OCI-LY1 (cell line): ENCODE measurements around the gene TSKS.

Source experiments
- H2AFZ ChIP-seq: fragments of 200-600 bp; sonication (generic), shearing (Covaris generic); 2 replicates; pipeline ENCODE4 v1.6.0; 2014; ENCODE audit warnings: antibody characterized with exemption, mild to moderate bottlenecking, low read length
- H3F3A ChIP-seq: fragments of 200-600 bp; sonication (generic), shearing (Covaris generic); 2 replicates; pipeline ENCODE4 v1.6.0; 2014; ENCODE audit warnings: mild to moderate bottlenecking, antibody characterized with exemption, low read length, moderate library complexity; ENCODE audit not compliant: insufficient read depth
- H3K27ac ChIP-seq: fragments of 200-600 bp; sonication (generic); 2 replicates; pipeline ENCODE4 v1.5.1; 2014; ENCODE audit warnings: low read length, mixed run types, mild to moderate bottlenecking, low read depth; ENCODE audit not compliant: poor library complexity, severe bottlenecking
- H3K27me3 ChIP-seq: fragments of 200-600 bp; sonication (generic); 2 replicates; pipeline ENCODE4 v1.6.0; 2014; ENCODE audit warnings: antibody characterized with exemption, mild to moderate bottlenecking, low read length, moderate library complexity; ENCODE audit not compliant: insufficient read depth
- H3K36me3 ChIP-seq: fragments of 200-600 bp; sonication (generic); 2 replicates; pipeline ENCODE4 v1.6.1; 2014; ENCODE audit warnings: mild to moderate bottlenecking, antibody characterized with exemption, low read length, moderate library complexity, mixed read lengths; ENCODE audit not compliant: insufficient read depth
- H3K4me1 ChIP-seq: fragments of 200-600 bp; sonication (generic); 2 replicates; pipeline ENCODE4 v1.5.1; 2014; ENCODE audit warnings: mild to moderate bottlenecking, low read length, moderate library complexity; ENCODE audit not compliant: insufficient read depth, severe bottlenecking
- H3K4me2 ChIP-seq: fragments of 200-600 bp; sonication (generic), shearing (Covaris generic); 2 replicates; pipeline ENCODE4 v1.6.1; 2014; ENCODE audit warnings: low read length
- H3K4me3 ChIP-seq: fragments of 200-600 bp; sonication (generic); 2 replicates; pipeline ENCODE4 v1.5.1; 2014; ENCODE audit warnings: low read length, low read depth, mild to moderate bottlenecking, mixed read lengths; ENCODE audit not compliant: poor library complexity, severe bottlenecking
- H3K79me2 ChIP-seq: fragments of 200-600 bp; shearing (Covaris generic); 2 replicates; pipeline ENCODE4 v1.6.1; 2016; ENCODE audit warnings: mixed run types, low read length, mixed read lengths; ENCODE audit not compliant: insufficient read depth
- H3K9ac ChIP-seq: fragments of 200-600 bp; sonication (generic), shearing (Covaris generic); 2 replicates; pipeline ENCODE4 v1.6.1; 2014; ENCODE audit warnings: mild to moderate bottlenecking, low read length, mixed read lengths
- H3K9me2 ChIP-seq: fragments of 200-600 bp; sonication (generic), shearing (Covaris generic); 2 replicates; pipeline ENCODE4 v1.6.1; 2014; ENCODE audit warnings: low read depth, mild to moderate bottlenecking, low read length, mixed read lengths
- H3K9me3 ChIP-seq: fragments of 200-600 bp; shearing (Covaris generic); 2 replicates; pipeline ENCODE4 v1.6.1; 2014; ENCODE audit warnings: low read length, mixed read lengths
- H4K20me1 ChIP-seq: fragments of 200-600 bp; sonication (generic), shearing (Covaris generic); 2 replicates; pipeline ENCODE4 v1.6.0; 2016; ENCODE audit warnings: mild to moderate bottlenecking, low read length; ENCODE audit not compliant: insufficient read depth
- EZH2 ChIP-seq: fragments of 200-600 bp; sonication (generic), shearing (Covaris generic); IDR thresholded peaks from 2 replicates; pipeline ENCODE4 v1.8.0; 2017; ENCODE audit warnings: borderline replicate concordance, mixed run types, mild to moderate bottlenecking, antibody characterized with exemption, low read length, moderate library complexity, mixed read lengths
- TF ChIP-seq, protein P1 (sequence below): fragments of 200-600 bp; sonication (generic), shearing (Covaris generic); IDR thresholded peaks from 2 replicates; pipeline ENCODE4 v1.5.1; 2017; ENCODE audit warnings: mild to moderate bottlenecking, antibody characterized with exemption, low read length, moderate library complexity, mixed read lengths

Gene TSKS

DNA sequence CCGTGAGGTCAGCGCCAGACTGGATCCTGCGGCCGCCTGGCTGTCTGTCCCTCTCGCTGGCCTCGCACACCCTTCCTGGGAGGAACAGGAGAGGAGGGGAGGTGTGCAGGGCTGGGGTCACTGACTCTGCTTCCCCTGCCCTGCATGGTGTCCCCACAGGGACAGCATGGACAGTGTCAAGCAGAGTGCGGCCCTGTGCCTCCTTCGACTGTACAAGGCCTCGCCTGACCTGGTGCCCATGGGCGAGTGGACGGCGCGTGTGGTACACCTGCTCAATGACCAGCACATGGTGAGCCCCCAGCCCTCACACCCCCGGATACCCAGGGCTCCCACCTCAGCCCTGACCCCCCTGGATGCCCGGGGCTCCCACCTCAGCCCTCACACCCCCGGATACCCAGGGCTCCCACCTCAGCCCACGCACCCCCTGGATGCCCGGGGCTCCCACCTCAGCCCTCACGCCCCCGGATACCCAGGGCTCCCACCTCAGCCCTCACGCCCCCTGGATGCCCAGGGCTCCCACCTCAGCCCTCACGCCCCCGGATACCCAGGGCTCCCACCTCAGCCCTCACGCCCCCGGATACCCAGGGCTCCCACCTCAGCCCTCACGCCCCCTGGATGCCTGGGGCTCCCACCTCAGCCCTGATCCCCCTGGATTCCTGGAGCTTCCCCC lies 28.8 kb upstream of the TSKS start:
- H3K36me3 ChIP-seq: peaks cover 78% of the 10 kb centered on the region
- TF ChIP-seq EZH2: no peak
- TF ChIP-seq, protein P1, sequence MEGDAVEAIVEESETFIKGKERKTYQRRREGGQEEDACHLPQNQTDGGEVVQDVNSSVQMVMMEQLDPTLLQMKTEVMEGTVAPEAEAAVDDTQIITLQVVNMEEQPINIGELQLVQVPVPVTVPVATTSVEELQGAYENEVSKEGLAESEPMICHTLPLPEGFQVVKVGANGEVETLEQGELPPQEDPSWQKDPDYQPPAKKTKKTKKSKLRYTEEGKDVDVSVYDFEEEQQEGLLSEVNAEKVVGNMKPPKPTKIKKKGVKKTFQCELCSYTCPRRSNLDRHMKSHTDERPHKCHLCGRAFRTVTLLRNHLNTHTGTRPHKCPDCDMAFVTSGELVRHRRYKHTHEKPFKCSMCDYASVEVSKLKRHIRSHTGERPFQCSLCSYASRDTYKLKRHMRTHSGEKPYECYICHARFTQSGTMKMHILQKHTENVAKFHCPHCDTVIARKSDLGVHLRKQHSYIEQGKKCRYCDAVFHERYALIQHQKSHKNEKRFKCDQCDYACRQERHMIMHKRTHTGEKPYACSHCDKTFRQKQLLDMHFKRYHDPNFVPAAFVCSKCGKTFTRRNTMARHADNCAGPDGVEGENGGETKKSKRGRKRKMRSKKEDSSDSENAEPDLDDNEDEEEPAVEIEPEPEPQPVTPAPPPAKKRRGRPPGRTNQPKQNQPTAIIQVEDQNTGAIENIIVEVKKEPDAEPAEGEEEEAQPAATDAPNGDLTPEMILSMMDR: no peak

DNA sequence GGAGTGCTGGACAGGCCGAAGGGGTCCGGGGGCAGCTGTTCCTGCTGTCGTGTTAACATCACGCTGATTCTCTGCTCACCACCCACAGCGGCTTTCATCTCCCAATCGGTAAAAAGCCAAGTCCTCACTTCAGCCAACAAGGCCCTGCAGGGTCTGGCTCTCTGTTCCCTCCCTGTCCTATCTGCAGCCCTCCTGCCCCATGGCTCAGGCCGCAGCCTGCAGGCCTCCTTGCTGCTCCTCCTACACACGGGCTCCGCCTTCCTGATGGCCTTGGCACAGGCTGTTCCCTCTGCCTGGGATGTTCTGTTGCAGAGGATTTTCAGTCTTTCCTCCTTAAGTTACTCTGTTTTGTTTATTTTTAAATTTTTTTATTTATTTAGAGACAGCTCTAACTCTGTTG lies 27.8 kb upstream of the TSKS start:
- Histone ChIP-seq H2AFZ (no peak overlapping the region), H3F3A (no peaks in the 10 kb centered on the region), H3K9ac (no peak overlapping the region), H3K27ac (no peak overlapping the region), H3K4me3 (no peak overlapping the region), H3K4me1 (no peaks in the 10 kb centered on the region), H3K27me3 (no peaks in the 10 kb centered on the region), H3K9me3 (no peaks in the 10 kb centered on the region), H3K9me2 (no peaks in the 10 kb centered on the region), H4K20me1 (no peaks in the 10 kb centered on the region), H3K36me3 (peaks cover 72% of the 10 kb centered on the region), H3K79me2 (no peaks in the 10 kb centered on the region), H3K4me2 (no peak overlapping the region)
- TF ChIP-seq EZH2: no peak

More for the DNA sequence above, 28.8 kb upstream of the TSKS start:
- Histone ChIP-seq H3K27ac (no peak overlapping the region), H3K4me2 (no peak overlapping the region), H2AFZ (no peak overlapping the region), H3K9ac (no peak overlapping the region), H3K9me2 (no peaks in the 10 kb centered on the region), H3K79me2 (no peaks in the 10 kb centered on the region), H3K27me3 (no peaks in the 10 kb centered on the region), H3F3A (no peaks in the 10 kb centered on the region), H3K4me1 (no peaks in the 10 kb centered on the region), H3K9me3 (no peaks in the 10 kb centered on the region), H3K4me3 (no peak overlapping the region), H4K20me1 (no peaks in the 10 kb centered on the region)

DNA sequence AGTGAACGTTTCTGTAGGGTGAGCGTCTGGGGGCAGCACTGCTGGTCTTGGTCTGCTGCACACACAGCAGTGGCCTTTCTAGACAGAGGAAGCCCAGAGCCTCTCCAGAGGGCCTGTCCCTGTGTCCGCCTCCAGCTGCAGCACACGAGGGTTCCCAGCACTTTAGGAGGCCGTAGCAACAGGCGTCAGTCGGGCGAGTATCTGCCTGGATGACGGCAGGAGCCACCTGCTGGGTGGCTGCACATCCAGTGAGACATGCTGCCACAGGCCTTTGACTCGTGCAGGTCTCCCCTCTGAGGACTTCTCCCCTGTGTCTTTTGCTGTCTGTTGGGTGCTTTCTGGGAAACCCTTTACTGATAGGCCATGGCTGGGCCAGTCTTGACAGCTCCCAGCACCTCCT lies 25.8 kb upstream of the TSKS start:
- Histone ChIP-seq H3K9me3 (no peaks in the 10 kb centered on the region), H3K9ac (no peak overlapping the region), H3K4me1 (no peaks in the 10 kb centered on the region), H3K79me2 (no peaks in the 10 kb centered on the region), H3F3A (no peaks in the 10 kb centered on the region), H3K27me3 (no peaks in the 10 kb centered on the region), H3K4me3 (no peak overlapping the region), H4K20me1 (no peaks in the 10 kb centered on the region), H2AFZ (no peak overlapping the region), H3K4me2 (no peak overlapping the region), H3K36me3 (peaks cover 71% of the 10 kb centered on the region), H3K9me2 (no peaks in the 10 kb centered on the region), H3K27ac (no peak overlapping the region)
- TF ChIP-seq, protein P1: no peak
- TF ChIP-seq EZH2: no peak

DNA sequence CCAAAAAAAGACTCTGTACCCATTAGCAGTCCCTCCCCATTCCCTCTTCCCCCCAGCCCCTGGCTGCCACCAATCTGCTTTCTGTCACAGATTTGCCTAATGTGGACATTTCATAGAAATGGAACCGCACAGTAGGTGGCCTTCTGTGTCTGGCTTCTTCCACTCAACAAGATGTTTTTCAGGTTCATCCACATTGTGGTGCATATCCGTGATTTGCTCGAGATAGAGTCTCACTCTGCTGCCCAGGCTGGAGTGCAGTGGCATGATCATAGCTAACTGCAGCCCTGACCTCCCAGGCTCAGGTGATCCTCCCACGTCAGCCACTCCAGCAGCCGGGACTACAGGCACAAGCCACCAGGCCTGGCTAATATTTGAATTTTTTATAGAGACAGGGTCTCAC lies 24.6 kb upstream of the TSKS start:
- Histone ChIP-seq H3K27ac (no peak overlapping the region), H3K79me2 (no peaks in the 10 kb centered on the region), H3K9me3 (no peaks in the 10 kb centered on the region), H3K4me1 (no peaks in the 10 kb centered on the region), H3K9ac (no peak overlapping the region), H3K36me3 (peaks cover 73% of the 10 kb centered on the region), H3K27me3 (no peaks in the 10 kb centered on the region), H3K4me2 (no peak overlapping the region), H3K4me3 (no peak overlapping the region), H4K20me1 (no peaks in the 10 kb centered on the region), H3K9me2 (no peaks in the 10 kb centered on the region), H2AFZ (no peak overlapping the region), H3F3A (no peaks in the 10 kb centered on the region)
- no peak for TF ChIP-seq EZH2
- TF ChIP-seq, protein P1: no peak
